ENCODE results near the gene PCGF2.
A peak's percentile ranks its signal among the peaks of the same experiment; 100 is the strongest.

The PCGF2 gene

GRCh38 chr17:38709864-38710603, 38.1 kb downstream of the PCGF2 start:
- DNase-seq (ENCODE audit: low read depth, low spot score): no peak
- POLR2A ChIA-PET: interaction anchor here (1.5 kb wide), 1 partner anchor 25 kb away, joined by 4 read pairs; no protein-coding TSS in a partner anchor
- no peak for TF ChIP-seq CTCF (IDR thresholded peaks at IDR 0.05; ENCODE audit: insufficient read depth, low read length, missing control alignments)
- no peak overlapping the region for H3K4me3 ChIP-seq (ENCODE audit: low read depth, low read length)
- CTCF ChIA-PET: interaction anchor here (1.0 to 4.1 kb wide), 5 partner anchors 13 to 33 kb away, joined by 4 to 22 read pairs (median 5); no protein-coding TSS in a partner anchor

GRCh38 chr17:38709104-38709820, 38.9 kb downstream of the PCGF2 start:
- CTCF ChIA-PET: interaction anchor here (1.3 to 4.1 kb wide), 5 partner anchors 9 to 31 kb away, joined by 3 to 22 read pairs (median 15); no protein-coding TSS in a partner anchor
- H3K4me3 ChIP-seq (ENCODE audit: low read depth, low read length): no peak overlapping the region
- POLR2A ChIA-PET: interaction anchor here (1.4 to 1.5 kb wide), 2 partner anchors 9 to 25 kb away, joined by 3 to 4 read pairs; no protein-coding TSS in a partner anchor
- TF ChIP-seq CTCF (IDR thresholded peaks at IDR 0.05; ENCODE audit: insufficient read depth, low read length, missing control alignments): no peak
- no peak for DNase-seq (ENCODE audit: low read depth, low spot score)

- CTCF ChIA-PET: interaction anchor here (1.3 to 3.4 kb wide), 2 partner anchors 10 to 27 kb away, joined by 3 to 16 read pairs; no protein-coding TSS in a partner anchor
- no peak for DNase-seq (ENCODE audit: low read depth, low spot score)
- POLR2A ChIA-PET: interaction anchor here (1.4 kb wide), 1 partner anchor 11 kb away, joined by 3 read pairs; no protein-coding TSS in a partner anchor
- TF ChIP-seq CTCF (IDR thresholded peaks at IDR 0.05; ENCODE audit: insufficient read depth, low read length, missing control alignments): no peak
- H3K4me3 ChIP-seq (ENCODE audit: low read depth, low read length): no peak overlapping the region
Observed at GRCh38 chr17:38707678-38708351, 40.3 kb downstream of the PCGF2 start.

- ChIA-PET CTCF (interaction anchor here (1.4 to 3.4 kb wide), 2 partner anchors 28 to 30 kb away, joined by 4 to 16 read pairs; no protein-coding TSS in a partner anchor), POLR2A (interaction anchor here (1.4 kb wide), 1 partner anchor 21 kb away, joined by 3 read pairs; no protein-coding TSS in a partner anchor)
- TF ChIP-seq CTCF (IDR thresholded peaks at IDR 0.05; ENCODE audit: insufficient read depth, low read length, missing control alignments): no peak
- no peak for DNase-seq (ENCODE audit: low read depth, low spot score)
- H3K4me3 ChIP-seq (ENCODE audit: low read depth, low read length): peak overlapping the region; percentile 76
Observed at GRCh38 chr17:38706505-38707216, 41.5 kb downstream of the PCGF2 start.

GRCh38 chr17:38705803-38706504, 42.2 kb downstream of the PCGF2 start:
- no peak for TF ChIP-seq CTCF (IDR thresholded peaks at IDR 0.05; ENCODE audit: insufficient read depth, low read length, missing control alignments)
- H3K4me3 ChIP-seq (ENCODE audit: low read depth, low read length): peak overlapping the region; percentile 76
- CTCF ChIA-PET: interaction anchor here (1.4 to 3.4 kb wide), 2 partner anchors 29 kb away, joined by 4 to 16 read pairs; no protein-coding TSS in a partner anchor
- POLR2A ChIA-PET: interaction anchor here (1.4 kb wide), 1 partner anchor 22 kb away, joined by 3 read pairs; no protein-coding TSS in a partner anchor
- no peak for DNase-seq (ENCODE audit: low read depth, low spot score)

Data from AG04449 (cell line).